GM12892 (cell line): ENCODE data around the gene ANKRD44.

Experiments used
- POLR2A ChIP-seq: IDR thresholded peaks from 2 replicates; pipeline ENCODE4 v1.6.1; 2011; ENCODE audit warnings: low read depth, low read length, control low read depth
- POLR2AphosphoS5 ChIP-seq: IDR thresholded peaks from 2 replicates; pipeline ENCODE4 v1.6.1; 2011; ENCODE audit warnings: low read depth, low read length, control low read depth
- TAF1 ChIP-seq: IDR thresholded peaks from 2 replicates; pipeline ENCODE4 v1.6.1; 2011; ENCODE audit warnings: low read depth, mild to moderate bottlenecking, control low read depth, low read length, borderline replicate concordance

GRCh38 chr2:196970099-196970498 lies 340.5 kb downstream of the ANKRD44 start:
- TF ChIP-seq TAF1 (no peak), POLR2A (no peak), POLR2AphosphoS5 (no peak)
